SK-N-MC (cell line): Measurements from ENCODE around the gene PIK3R5.

Experiments
- DNase-seq: peaks from one replicate; pipeline ENCODE4 v3.0.0-alpha.2; 2011; ENCODE audit warnings: low read depth, low spot score
- H3K27ac ChIP-seq: fragments of 200-600 bp; sonication (generic); 2 replicates; pipeline ENCODE4 v1.5.1; 2016; ENCODE audit warnings: mixed run types
- H3K36me3 ChIP-seq: fragments of 200-600 bp; sonication (generic); 2 replicates; pipeline ENCODE4 v1.6.1; 2017; ENCODE audit warnings: antibody characterized with exemption, low read length, mixed read lengths; ENCODE audit not compliant: insufficient read depth
- H3K4me3 ChIP-seq: fragments of 200-600 bp; sonication (generic); 2 replicates; pipeline ENCODE4 v1.5.1; 2016
- H3K9ac ChIP-seq: fragments of 200-600 bp; sonication (generic); 2 replicates; pipeline ENCODE4 v1.8.0; 2017; ENCODE audit warnings: mixed run types, mixed read lengths; ENCODE audit not compliant: insufficient read length
- H3K9me3 ChIP-seq: fragments of 200-600 bp; sonication (generic); 2 replicates; pipeline ENCODE4 v1.6.1; 2017; ENCODE audit warnings: low read depth, mild to moderate bottlenecking, antibody characterized with exemption, low read length, moderate library complexity, mixed read lengths
- EZH2 ChIP-seq: fragments of 200-600 bp; sonication (generic); IDR thresholded peaks from one replicate; pipeline ENCODE4 v1.6.1; 2017; ENCODE audit warnings: antibody characterized with exemption
- FOXP2 ChIP-seq: optimal IDR thresholded peaks from 2 replicates; pipeline ENCODE3; 2011; ENCODE audit warnings: mild to moderate bottlenecking, moderate library complexity; ENCODE audit not compliant: insufficient read depth; ENCODE audit errors: extremely low read length, control extremely low read depth
- POLR2AphosphoS5 ChIP-seq: IDR thresholded peaks from 2 replicates; pipeline ENCODE4 v1.6.1; 2012; ENCODE audit warnings: mild to moderate bottlenecking, low read depth, low read length, borderline replicate concordance

PIK3R5 gene

DNA sequence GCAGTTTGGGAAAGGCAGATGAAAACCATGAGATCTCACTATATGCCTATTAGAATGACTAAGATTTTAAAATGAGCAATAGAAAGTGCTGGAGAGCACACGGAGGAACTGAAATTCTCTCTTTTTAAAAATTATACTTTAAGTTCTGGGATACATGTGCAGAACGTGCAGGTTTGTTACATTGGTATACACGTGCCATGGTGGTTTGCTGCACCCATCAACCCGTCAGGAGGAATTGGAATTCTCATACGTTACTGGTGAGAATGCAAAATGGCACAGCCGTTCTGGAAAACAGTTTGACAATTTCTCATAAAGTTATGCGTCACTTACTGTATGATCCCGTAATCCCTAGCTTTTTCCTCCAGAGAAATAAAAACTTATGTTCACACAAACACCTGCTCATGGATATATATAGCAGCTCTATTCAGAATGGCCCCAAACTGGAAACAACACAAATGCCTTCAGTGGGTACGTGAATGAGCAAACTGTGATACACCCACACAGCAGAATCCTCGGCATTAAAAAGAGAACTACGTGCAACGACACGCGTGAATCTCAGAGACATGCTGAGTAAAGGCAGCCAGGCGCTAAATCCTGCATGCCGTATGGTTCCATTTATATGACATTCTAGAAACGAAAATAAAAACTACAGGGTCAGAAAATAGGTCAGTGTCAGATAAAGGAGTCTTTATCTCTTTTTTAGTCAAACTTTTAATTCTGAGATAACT lies 109.9 kb downstream of the PIK3R5 start:
- TF ChIP-seq EZH2 (no peak), POLR2AphosphoS5 (no peak), FOXP2 (no peak)
- H3K27ac ChIP-seq = no peak overlapping the region
- DNase-seq = no peak

GRCh38 chr17:8851600-8851999 lies 113.9 kb downstream of the PIK3R5 start:
- no peak overlapping the region for H3K27ac ChIP-seq
- TF ChIP-seq POLR2AphosphoS5 = no peak
- no peak for TF ChIP-seq EZH2
- TF ChIP-seq FOXP2 = no peak
- no peaks in the 10 kb centered on the region for H3K9me3 ChIP-seq
- H3K9ac ChIP-seq = no peak overlapping the region
- no peak overlapping the region for H3K4me3 ChIP-seq
- DNase-seq = no peak
- H3K36me3 ChIP-seq = no peaks in the 10 kb centered on the region

More for the DNA sequence above, 109.9 kb downstream of the PIK3R5 start:
- Histone ChIP-seq H3K4me3 (no peak overlapping the region), H3K36me3 (no peaks in the 10 kb centered on the region), H3K9ac (no peak overlapping the region), H3K9me3 (no peaks in the 10 kb centered on the region)

GRCh38 chr17:8849311-8850041 lies 116.0 kb downstream of the PIK3R5 start:
- no peak overlapping the region for H3K4me3 ChIP-seq
- TF ChIP-seq POLR2AphosphoS5 = no peak
- no peak for TF ChIP-seq EZH2
- TF ChIP-seq FOXP2 = no peak
- DNase-seq = no peak
- H3K36me3 ChIP-seq = no peaks in the 10 kb centered on the region
- H3K9me3 ChIP-seq = no peaks in the 10 kb centered on the region
- no peak overlapping the region for H3K27ac ChIP-seq
- no peak overlapping the region for H3K9ac ChIP-seq

DNA sequence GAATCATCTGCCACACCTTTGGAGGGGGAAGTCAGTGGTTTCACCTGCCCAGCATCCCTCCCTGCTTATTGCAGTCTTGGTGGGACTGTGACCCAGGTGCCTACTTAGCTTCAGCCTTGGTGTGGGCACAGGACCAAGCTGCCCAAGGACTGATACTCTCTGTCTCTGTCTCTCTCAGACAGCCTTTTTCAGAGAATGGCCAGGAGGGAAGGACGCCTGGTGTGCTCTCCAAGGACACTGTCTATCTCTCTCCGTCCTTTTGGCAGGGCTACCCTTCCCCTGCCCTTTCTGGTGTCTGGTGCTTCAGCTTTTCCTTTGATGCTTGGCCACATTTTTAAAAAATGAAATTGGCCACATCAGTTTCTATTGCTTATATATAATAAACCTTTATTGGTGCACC lies 117.6 kb downstream of the PIK3R5 start:
- Histone ChIP-seq H3K36me3 (no peaks in the 10 kb centered on the region), H3K9ac (no peak overlapping the region), H3K4me3 (no peak overlapping the region), H3K27ac (no peak overlapping the region), H3K9me3 (no peaks in the 10 kb centered on the region)
- TF ChIP-seq FOXP2 (no peak), POLR2AphosphoS5 (no peak), EZH2 (no peak)
- DNase-seq = no peak

- TF ChIP-seq EZH2 = no peak
- no peak for TF ChIP-seq POLR2AphosphoS5
- no peak for TF ChIP-seq FOXP2
- no peak overlapping the region for H3K4me3 ChIP-seq
- H3K9ac ChIP-seq = no peak overlapping the region
- H3K36me3 ChIP-seq = no peaks in the 10 kb centered on the region
- no peak overlapping the region for H3K27ac ChIP-seq
- no peaks in the 10 kb centered on the region for H3K9me3 ChIP-seq
- DNase-seq = no peak
These were observed 118.7 kb downstream of the PIK3R5 start for GRCh38 chr17:8846768-8847211.

- no peaks in the 10 kb centered on the region for H3K9me3 ChIP-seq
- DNase-seq = no peak
- no peak overlapping the region for H3K9ac ChIP-seq
- TF ChIP-seq POLR2AphosphoS5 = no peak
- TF ChIP-seq EZH2 = no peak
- no peak for TF ChIP-seq FOXP2
- no peaks in the 10 kb centered on the region for H3K36me3 ChIP-seq
- no peak overlapping the region for H3K27ac ChIP-seq
- no peak overlapping the region for H3K4me3 ChIP-seq
These were observed 121.0 kb downstream of the PIK3R5 start for GRCh38 chr17:8844229-8845218.

GRCh38 chr17:8843344-8843743 lies 122.2 kb downstream of the PIK3R5 start:
- Histone ChIP-seq H3K9me3 (no peaks in the 10 kb centered on the region), H3K36me3 (no peaks in the 10 kb centered on the region), H3K4me3 (no peak overlapping the region), H3K27ac (no peak overlapping the region), H3K9ac (no peak overlapping the region)
- TF ChIP-seq EZH2 (no peak), FOXP2 (no peak), POLR2AphosphoS5 (no peak)
- DNase-seq = no peak

GRCh38 chr17:8841844-8842243 lies 123.7 kb downstream of the PIK3R5 start:
- DNase-seq = no peak
- TF ChIP-seq EZH2 (no peak), POLR2AphosphoS5 (no peak), FOXP2 (no peak)
- H3K9ac ChIP-seq = no peak overlapping the region
- no peaks in the 10 kb centered on the region for H3K9me3 ChIP-seq
- no peak overlapping the region for H3K27ac ChIP-seq
- no peak overlapping the region for H3K4me3 ChIP-seq
- no peaks in the 10 kb centered on the region for H3K36me3 ChIP-seq
